ENCODE results near the gene CD5L.

The CD5L gene

DNA sequence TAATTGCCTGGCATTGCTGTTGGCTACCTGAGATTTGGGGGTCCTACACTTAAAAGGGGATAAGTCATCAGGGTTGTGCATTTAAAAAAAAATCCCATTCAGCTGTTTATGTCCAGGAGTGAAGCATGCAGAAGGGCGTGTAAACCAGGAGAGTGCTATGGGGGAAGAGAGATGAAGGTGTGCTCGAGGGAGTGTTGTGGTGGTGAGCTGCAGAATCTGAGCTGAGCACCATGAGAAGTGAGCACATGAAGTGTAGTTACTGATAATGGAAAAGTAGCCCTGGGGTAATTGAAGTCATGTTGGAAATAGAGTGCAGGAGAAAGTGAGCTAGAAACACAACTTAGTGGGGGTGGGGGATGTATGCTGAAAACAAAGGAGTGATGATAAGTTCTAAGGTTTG, 22.4 kb downstream of the CD5L start:
- DNase-seq (ENCODE audit: extremely low read depth in 1 of 2, low read depth in 1 of 2) = no peak

DNA sequence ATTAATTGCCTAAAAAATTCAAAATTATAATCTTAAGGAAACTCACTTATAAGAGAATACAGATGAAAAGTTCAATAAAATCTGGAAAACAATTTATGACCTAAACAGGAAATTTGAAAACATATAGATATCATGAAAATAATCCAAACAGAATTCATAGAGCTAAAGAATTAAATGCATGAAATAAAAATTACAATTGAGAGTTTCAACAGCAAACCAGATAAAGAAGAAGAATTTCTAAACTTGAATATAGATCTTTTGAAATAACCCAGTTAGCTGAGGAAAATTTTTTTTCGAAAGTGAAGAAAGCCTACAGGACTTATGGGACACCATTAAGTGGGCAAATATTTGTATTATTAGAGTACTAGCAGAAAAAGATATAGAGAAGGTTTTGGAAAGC, 28.3 kb downstream of the CD5L start:
- DNase-seq (ENCODE audit: extremely low read depth in 1 of 2, low read depth in 1 of 2) = no peak

DNA sequence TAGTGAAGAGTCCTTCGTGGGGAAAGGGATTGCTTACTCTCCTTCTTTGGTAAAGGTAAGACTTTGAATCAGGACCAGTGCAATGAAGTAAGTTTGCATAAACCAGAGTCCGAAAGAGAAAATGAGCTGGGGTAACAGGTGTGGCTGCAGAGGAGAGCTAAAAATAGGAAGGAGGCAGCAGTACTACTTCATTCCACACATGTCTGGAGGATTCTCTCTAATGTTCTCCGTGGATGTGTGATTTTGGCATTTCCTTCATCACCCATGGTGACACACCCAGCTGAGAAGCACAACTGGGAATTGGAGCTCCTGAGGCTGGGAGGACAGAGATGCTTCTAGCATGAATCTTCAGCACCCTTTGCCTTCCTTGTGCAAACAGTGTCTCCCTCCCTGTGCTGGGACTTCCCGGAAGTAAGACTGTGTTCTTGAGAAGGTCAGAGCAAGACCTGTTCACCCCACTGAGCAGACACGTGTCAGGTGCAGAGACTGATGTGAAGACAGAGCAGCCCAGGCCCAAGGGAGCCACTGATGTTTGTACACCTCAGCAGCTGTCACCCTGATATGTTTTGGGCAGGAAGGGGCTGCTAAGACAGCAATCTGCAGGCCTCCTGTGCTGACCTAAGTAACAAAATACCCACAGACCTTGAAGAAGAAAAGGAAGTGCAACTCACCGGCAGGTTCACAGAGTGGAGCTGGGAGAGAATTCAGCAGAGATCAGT, 35.0 kb downstream of the CD5L start:
- DNase-seq (ENCODE audit: extremely low read depth in 1 of 2, low read depth in 1 of 2) = no peak

DNA sequence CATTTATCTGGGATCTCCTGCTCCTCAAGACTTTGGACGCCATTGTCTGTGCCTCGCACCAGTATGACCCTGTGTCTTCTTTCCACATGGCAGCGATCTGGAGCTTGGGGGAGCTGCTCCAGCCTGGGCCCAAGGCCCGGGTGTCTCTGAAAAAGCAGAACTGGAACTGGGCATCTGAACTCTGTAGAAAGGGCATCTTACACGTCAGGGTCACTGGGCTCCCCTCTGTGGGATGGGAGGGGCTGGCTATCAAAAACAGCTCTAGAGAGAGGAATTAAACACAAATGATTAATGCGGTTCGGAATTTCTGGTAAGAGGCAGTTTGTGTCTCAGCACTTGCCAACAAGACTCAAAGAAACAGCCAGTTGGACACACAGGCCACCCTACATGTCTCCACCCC, 37.8 kb downstream of the CD5L start:
- DNase-seq (ENCODE audit: extremely low read depth in 1 of 2, low read depth in 1 of 2) = no peak

DNA sequence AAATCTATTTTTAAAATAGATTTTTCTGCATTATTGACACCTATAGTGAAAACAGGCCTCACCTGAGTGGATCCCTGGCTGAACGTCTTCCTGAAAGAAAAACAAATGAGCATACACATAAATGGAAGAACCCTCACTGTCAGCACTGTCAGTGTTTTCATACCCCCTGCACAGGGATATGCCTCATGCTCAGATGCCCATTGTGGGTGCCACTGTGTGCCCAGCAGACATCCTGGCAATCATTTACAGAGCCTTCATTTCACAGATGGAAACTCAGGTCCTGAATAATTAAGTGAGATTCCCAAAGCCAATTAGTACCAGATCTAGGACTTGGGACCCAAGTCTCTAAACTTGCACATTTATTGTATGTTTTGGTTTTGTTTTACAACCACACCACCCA, 41.6 kb downstream of the CD5L start:
- no peak for DNase-seq (ENCODE audit: extremely low read depth in 1 of 2, low read depth in 1 of 2)

DNA sequence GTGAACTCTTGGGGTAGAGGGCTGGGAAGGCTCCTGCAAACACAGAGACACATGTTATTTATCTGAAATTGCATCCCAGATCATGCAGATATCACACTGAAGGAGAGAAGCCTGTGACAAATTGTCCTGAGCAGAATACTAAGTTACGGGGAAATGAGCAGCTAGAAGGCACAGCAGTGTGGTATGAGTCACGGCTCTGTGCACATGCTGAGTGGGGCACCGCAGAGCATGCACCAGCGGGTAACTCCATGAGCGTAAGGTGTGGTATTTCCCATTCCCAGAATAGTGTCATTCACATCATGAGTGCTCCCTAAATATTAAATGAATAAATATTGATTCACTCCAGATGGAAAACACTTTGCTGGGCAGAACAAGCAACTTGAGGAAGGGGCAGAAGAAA, 43.4 kb downstream of the CD5L start:
- no peak for DNase-seq (ENCODE audit: extremely low read depth in 1 of 2, low read depth in 1 of 2)

DNA sequence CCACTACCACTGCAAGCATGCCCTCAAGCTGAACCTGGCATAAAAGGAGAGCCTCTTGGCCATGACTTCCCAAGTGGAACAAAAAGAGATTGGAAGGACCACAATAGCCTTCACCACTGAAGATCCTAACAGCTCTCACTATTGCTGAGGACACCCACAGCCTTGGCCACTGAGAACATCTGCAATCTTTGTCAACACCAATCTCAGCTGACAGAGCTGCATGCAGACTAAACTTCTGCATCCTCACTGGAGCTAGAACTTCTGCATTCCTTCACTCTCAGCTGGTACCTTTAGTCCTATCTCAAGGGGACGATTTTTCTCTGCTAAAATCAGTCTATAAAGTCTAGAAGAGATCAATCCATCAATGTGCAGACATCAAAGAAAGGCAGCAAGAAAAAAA, 56.4 kb downstream of the CD5L start:
- no peak for DNase-seq (ENCODE audit: extremely low read depth in 1 of 2, low read depth in 1 of 2)

DNA sequence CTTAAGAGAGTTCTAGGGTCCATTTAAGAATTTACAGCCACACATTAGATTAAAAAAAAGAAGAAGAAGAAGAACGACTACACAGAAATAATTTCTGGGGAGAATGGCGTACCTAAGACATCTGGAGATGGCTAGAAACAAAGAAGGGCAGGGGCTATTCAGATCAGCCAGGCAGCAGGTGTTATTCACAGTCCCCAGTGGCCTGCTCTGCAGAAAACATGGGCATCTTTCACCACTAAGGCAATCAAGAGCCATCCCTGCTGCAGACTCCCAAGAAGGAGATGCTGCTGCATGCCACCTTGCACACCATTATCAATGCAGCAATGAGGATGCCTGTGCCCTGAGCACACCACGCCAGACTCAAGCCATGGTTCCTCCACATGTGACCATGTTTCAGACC, 56.8 kb downstream of the CD5L start:
- DNase-seq (ENCODE audit: extremely low read depth in 1 of 2, low read depth in 1 of 2) = no peak

DNA sequence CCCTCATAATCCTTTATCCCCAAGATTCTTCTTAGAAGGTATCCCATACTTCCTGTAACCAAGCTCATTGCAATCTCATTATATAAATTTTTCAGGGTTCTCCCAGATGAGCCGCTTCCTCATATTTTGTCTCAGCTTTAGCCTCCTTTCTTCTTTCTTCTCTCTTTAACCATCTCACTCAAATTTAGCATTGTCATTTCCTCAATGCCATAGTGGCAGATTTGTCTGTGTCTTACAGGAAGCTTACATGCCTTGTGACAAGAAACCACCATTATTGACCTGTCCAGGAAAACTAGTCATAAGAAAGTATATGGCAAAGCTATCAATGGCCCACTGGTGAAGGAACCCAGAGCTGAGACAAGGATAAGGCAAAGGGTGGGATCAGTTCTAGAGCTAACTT, 58.7 kb downstream of the CD5L start:
- no peak for DNase-seq (ENCODE audit: extremely low read depth in 1 of 2, low read depth in 1 of 2)

DNA sequence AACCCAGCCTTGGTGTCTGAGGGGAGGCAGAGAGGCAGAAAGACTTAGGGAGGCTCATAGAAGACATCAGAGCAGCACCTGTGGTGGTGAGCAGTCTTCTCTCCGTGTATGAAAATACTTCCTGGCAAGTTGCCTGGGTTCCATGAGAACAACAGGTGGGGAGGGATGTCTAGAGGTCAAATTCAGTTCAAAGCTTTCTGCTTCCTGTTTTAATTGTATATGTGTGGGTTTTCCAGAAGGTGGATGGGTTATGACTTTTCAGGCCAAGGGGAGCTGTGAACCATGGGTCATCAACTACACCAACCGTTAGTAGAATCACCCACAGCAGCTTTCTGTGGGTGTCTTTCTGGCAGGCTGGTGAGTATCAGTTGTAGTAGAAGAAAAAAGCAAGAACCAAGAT, 60.6 kb downstream of the CD5L start:
- no peak for DNase-seq (ENCODE audit: extremely low read depth in 1 of 2, low read depth in 1 of 2)
